Gastroesophageal sphincter (tissue), 4 donors: Measurements from ENCODE around the gene RBM18. TPM values are rescaled to one million over a fixed set of nuclear protein-coding genes. Genes with fewer than 3 reads are reported as not detected.

Source experiments
- ATAC-seq: fragments of 150-250 bp; one replicate; pipeline ENCODE4 v1.9.1; 2016; ENCODE audit warnings: mild to moderate bottlenecking, moderate library complexity
- H3K27ac ChIP-seq, 4 donors: fragments of 200-600 bp; sonication (generic) in 3 of 4; 1 replicate in 3 of 4; 2 replicates in 1 of 4; pipeline ENCODE4 v1.5.1; 2016 to 2019
- H3K27me3 ChIP-seq: fragments of 200-600 bp; sonication (generic); one replicate; pipeline ENCODE4 v1.5.1; 2019
- H3K36me3 ChIP-seq, 2 donors: fragments of 200-600 bp; sonication (generic); one replicate each; pipeline ENCODE4 v1.5.1; 2019; ENCODE audit warnings: control low read depth in 1 of 2
- H3K4me1 ChIP-seq, 3 donors: fragments of 200-600 bp; sonication (generic); 1 replicate in 2 of 3; 2 replicates in 1 of 3; pipeline ENCODE4 v1.5.1; 2016 to 2019; ENCODE audit warnings: control low read depth in 2 of 3
- H3K4me3 ChIP-seq, 2 donors: fragments of 200-600 bp; sonication (generic); one replicate each; pipeline ENCODE4 v1.5.1; 2019; ENCODE audit warnings: mild to moderate bottlenecking in 1 of 2, moderate library complexity in 1 of 2
- H3K9me3 ChIP-seq, 3 donors: fragments of 200-600 bp; sonication (generic); one replicate each; pipeline ENCODE4 v1.5.1; 2017 to 2019; ENCODE audit warnings: control low read depth in 2 of 3
- CTCF ChIP-seq, 4 experiments: fragments of 200-600 bp in 2 of 4; fragments of 450-650 bp in 2 of 4; sonication (generic) in 1 of 4; IDR thresholded peaks; one replicate each; pipeline ENCODE4 v1.5.1; 2017 to 2019; ENCODE audit warnings: antibody characterized with exemption in 4 of 4, mild to moderate bottlenecking in 2 of 4, moderate library complexity in 2 of 4
- EP300 ChIP-seq: sonication (generic); formaldehyde crosslinking; IDR thresholded peaks from one replicate; pipeline ENCODE4 v1.6.1; 2017; ENCODE audit warnings: antibody characterized with exemption, mild to moderate bottlenecking
- POLR2A ChIP-seq, 2 donors: fragments of 450-650 bp; IDR thresholded peaks; one replicate each; pipeline ENCODE4 v1.6.1; 2017; ENCODE audit warnings: antibody characterized with exemption in 2 of 2, mild to moderate bottlenecking in 2 of 2, moderate library complexity in 1 of 2
- POLR2AphosphoS5 ChIP-seq: sonication (generic); formaldehyde crosslinking; IDR thresholded peaks from one replicate; pipeline ENCODE4 v1.6.1; 2017; ENCODE audit warnings: antibody characterized with exemption
- WGBS, 2 donors: methylation state at CpG; one replicate each; pipeline ENCODE4 v1.1.5; 2018; ENCODE audit warnings: low coverage in 1 of 2; 5-methylcytosine and 5-hydroxymethylcytosine counted together
- total RNA-seq, 4 donors: library from RNA; depleted of rRNA; stranded (reverse); fragments of >200 nt; gene quantifications; one replicate each; pipeline ENCODE4 v1.1.0, GENCODE V29; 2016

The RBM18 gene
- total RNA-seq, 4 donors from 2014 or later = 11.0 to 21.5 (median 18.1) TPM

- WGBS, 2 donors = 82 to 100% methylated on average over 1 of the region's 1 CpG
- Histone ChIP-seq H3K9me3 (no peaks in the 10 kb centered on the region), H3K27me3 (no peaks in the 10 kb centered on the region), H3K4me1 (peaks cover 8 to 53% (median 28%) of the 10 kb centered on the region in 3 donors), H3K27ac (peak overlapping the region in 3 of 4 donors; percentile 48 to 95 (median 91)), H3K4me3 (no peak overlapping the region), H3K36me3 (peaks cover 0 to 48% of the 10 kb centered on the region in 2 donors)
- no peak for ATAC-seq
- no peak for TF ChIP-seq POLR2AphosphoS5
- no peak for TF ChIP-seq POLR2A (IDR thresholded peaks at IDR 0.05)
- no peak for TF ChIP-seq CTCF (IDR thresholded peaks at IDR 0.05)
- TF ChIP-seq EP300 = no peak
Measured at GRCh38 chr9:122262073-122262472, 2.6 kb downstream of the RBM18 start.

- peak; percentile 48 for ATAC-seq
- Histone ChIP-seq H3K4me3 (no peak overlapping the region), H3K36me3 (peaks cover 0 to 54% of the 10 kb centered on the region in 2 donors), H3K27me3 (no peaks in the 10 kb centered on the region), H3K9me3 (no peaks in the 10 kb centered on the region), H3K4me1 (peaks cover 8 to 50% (median 28%) of the 10 kb centered on the region in 3 donors), H3K27ac (peak overlapping the region in 3 of 4 donors; percentile 48 to 95 (median 91))
- 14% methylated on average over 1 of the region's 1 CpG; no CpG with 5 or more reads in 1 of the 2 donors for WGBS, 2 donors
- TF ChIP-seq POLR2A (IDR thresholded peaks at IDR 0.05) (no peak), EP300 (no peak), POLR2AphosphoS5 (no peak), CTCF (IDR thresholded peaks at IDR 0.05) (no peak)
Measured at GRCh38 chr9:122261469-122261881, 3.2 kb downstream of the RBM18 start.

- Histone ChIP-seq H3K4me3 (no peak overlapping the region), H3K27ac (no peak overlapping the region), H3K27me3 (no peaks in the 10 kb centered on the region), H3K36me3 (peaks cover 0 to 80% of the 10 kb centered on the region in 2 donors), H3K4me1 (peaks cover 3 to 34% (median 23%) of the 10 kb centered on the region in 3 donors), H3K9me3 (no peaks in the 10 kb centered on the region)
- TF ChIP-seq EP300 (no peak), POLR2A (IDR thresholded peaks at IDR 0.05) (no peak), CTCF (IDR thresholded peaks at IDR 0.05) (no peak)
- WGBS, 2 donors = 55 to 60% methylated on average over 2 of the region's 2 CpGs
- ATAC-seq = no peak
Measured at GRCh38 chr9:122258886-122259415, 5.7 kb downstream of the RBM18 start.

GRCh38 chr9:122256206-122256605, 8.4 kb downstream of the RBM18 start:
- peaks cover 0 to 91% of the 10 kb centered on the region in 2 donors for H3K36me3 ChIP-seq
- ATAC-seq = no peak
- WGBS, 2 donors = 78 to 93% methylated on average over 5 of the region's 5 CpGs

GRCh38 chr9:122254761-122255160, 9.9 kb downstream of the RBM18 start:
- TF ChIP-seq EP300 (no peak), POLR2AphosphoS5 (no peak), CTCF (IDR thresholded peaks at IDR 0.05) (no peak), POLR2A (IDR thresholded peaks at IDR 0.05) (no peak)
- no peak for ATAC-seq
- WGBS, 2 donors = 83 to 91% methylated on average over 3 of the region's 3 CpGs
- Histone ChIP-seq H3K9me3 (no peaks in the 10 kb centered on the region), H3K27me3 (no peaks in the 10 kb centered on the region), H3K4me1 (no peaks in the 10 kb centered on the region), H3K27ac (no peak overlapping the region), H3K36me3 (peaks cover 0 to 91% of the 10 kb centered on the region in 2 donors), H3K4me3 (no peak overlapping the region)

More at GRCh38 chr9:122256206-122256605, 8.4 kb downstream of the RBM18 start:
- Histone ChIP-seq H3K9me3 (no peaks in the 10 kb centered on the region), H3K27me3 (no peaks in the 10 kb centered on the region), H3K4me1 (peaks cover 0 to 7% (median 0%) of the 10 kb centered on the region in 3 donors), H3K27ac (no peak overlapping the region), H3K4me3 (no peak overlapping the region)
- TF ChIP-seq EP300 (no peak), POLR2A (IDR thresholded peaks at IDR 0.05) (no peak), POLR2AphosphoS5 (no peak)
